HG03432 (cell line): Measurements from ENCODE around the gene CAMK2G.
"Not testable (repeated sequence)": the region's sequence is repeated elsewhere in the genome, so short reads cannot be mapped to it uniquely, and the experiment has no call there.

Experiments used
- ATAC-seq: cut with Tn5 transposase; IDR thresholded peaks from one replicate; pipeline ENCODE4 v1.9.1; 2021; ENCODE audit warnings: mild to moderate bottlenecking, moderate library complexity; ENCODE audit not compliant: unreplicated experiment

CAMK2G gene

DNA sequence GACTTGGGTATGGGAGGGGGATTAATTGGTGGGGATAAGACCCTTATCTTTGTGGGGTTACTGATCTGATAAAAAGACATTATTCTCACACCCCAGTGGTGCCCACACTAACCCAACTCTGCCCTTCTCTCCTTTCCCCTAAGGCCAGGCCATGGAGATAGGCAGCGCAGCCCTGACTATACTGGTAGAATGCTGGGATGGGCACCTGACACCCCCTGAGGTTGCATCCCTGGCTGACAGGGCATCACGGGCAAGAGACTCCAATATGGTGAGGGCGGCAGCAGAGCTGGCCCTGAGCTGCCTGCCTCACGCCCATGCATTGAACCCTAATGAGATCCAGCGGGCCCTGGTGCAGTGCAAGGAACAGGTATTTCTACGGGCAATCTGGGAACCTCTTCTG is 76.3 kb downstream of the CAMK2G start:
- no peak for ATAC-seq

DNA sequence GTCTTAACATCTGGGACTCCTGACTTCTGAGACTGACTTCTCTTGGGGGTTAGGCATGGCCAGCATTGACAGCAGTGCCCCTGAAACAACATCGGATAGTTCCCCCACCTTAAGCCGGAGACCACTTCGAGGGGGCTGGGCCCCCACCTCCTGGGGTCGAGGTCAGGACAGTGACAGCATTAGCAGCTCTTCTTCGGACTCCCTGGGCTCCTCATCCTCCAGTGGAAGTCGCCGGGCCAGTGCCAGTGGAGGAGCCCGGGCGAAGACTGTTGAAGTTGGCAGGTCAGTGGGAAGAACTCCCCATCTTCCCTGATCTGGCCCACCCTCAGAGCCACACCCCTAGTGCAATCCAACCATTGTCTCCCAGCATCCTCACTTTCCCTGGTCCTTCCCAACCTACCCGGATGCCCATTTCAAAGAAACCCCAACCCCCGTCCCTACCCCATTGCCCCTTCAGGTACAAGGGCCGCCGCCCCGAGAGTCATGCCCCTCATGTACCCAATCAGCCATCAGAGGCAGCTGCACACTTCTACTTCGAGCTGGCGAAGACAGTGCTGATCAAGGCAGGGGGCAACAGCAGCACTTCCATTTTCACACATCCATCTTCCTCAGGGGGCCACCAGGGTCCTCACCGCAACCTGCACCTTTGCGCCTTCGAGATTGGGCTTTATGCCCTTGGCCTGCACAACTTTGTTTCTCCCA is 76.9 kb downstream of the CAMK2G start:
- no peak for ATAC-seq

DNA sequence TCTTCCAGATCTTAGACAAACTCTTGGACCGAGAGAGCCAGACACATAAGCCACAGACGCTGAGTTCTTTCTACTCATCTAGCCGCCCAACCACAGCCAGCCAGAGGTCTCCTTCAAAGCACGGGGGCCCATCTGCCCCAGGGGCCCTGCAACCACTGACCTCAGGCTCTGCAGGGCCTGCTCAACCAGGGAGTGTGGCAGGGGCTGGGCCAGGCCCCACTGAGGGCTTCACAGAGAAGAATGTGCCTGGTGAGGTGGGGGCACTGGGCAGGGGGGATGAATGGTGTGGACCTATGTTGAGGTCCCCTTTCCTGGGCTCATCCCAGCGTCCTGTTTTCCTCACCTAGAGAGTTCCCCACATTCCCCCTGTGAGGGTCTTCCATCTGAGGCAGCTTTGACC is 77.6 kb downstream of the CAMK2G start:
- ATAC-seq = no peak

DNA sequence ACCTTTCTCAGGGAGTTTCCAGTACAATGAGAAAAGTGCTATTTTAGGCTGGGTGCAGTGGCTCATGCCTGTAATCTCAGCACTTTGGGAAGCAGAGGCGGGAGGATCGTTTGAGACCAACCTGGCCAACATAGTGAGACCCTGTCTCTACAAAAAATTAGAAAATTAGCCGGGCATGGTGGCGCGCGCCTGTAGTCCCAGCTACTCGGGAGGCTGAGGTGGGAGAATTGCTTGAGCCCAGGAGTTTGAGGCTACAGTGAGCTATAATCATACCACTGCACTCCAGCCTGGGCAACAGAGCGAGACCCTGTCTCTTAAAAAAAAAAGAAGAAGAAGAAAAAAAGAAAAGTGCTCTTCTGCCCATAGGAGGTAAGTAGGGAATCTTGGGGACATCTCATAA is 78.3 kb downstream of the CAMK2G start:
- not testable (repeated sequence) for ATAC-seq

DNA sequence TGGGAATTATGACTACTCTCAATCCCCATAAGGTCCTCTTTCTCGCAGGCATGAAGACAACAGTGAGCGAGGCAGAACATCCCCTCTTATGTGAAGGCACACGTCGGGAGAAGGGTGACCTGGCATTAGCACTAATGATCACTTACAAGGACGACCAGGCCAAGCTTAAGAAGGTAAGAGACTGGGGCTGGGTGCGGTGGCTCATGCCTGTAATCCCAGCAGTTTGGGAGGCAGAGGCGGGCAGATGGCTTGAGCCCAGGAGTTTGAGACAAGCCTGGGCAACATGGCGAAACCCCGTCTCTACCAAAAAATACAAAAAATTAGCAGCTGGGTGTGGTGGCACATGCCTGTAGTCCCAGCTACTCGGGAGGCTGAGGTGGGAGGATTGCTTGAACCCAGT is 78.9 kb downstream of the CAMK2G start:
- not testable (repeated sequence) for ATAC-seq

DNA sequence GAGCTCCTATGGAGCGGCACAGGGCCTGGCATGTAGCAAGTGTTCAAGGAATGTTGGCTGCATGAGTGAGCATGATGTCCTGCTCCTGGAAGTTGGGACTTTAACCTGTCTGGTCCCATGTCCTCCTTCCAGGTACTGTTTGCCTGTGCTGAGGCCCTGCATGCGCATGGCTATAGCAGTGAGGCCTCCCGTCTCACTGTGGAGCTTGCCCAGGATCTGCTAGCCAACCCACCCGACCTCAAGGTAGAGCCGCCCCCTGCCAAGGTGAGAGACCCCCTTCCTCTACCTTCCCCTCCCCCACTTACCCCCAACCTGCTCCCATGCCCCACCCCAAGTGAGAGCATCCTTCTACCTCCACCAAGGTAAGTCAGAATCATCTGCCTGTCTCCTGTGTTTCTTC is 80.9 kb downstream of the CAMK2G start:
- ATAC-seq = no peak

DNA sequence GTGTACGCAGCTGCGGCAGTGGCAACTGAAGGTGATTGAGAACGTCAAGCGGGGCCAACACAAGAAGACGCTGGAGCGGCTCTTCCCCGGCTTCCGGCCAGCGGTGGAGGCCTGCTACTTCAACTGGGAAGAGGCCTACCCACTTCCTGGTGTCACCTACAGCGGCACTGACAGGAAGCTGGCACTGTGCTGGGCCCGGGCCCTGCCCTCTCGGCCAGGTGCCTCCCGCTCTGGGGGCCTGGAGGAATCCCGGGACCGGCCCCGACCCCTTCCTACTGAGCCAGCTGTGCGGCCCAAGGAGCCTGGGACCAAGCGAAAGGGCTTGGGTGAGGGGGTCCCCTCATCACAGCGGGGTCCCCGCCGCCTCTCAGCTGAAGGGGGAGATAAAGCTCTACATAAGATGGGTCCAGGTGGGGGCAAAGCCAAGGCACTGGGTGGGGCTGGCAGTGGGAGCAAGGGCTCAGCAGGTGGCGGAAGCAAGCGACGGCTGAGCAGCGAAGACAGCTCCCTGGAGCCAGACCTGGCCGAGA is 82.4 kb downstream of the CAMK2G start:
- ATAC-seq = no peak

DNA sequence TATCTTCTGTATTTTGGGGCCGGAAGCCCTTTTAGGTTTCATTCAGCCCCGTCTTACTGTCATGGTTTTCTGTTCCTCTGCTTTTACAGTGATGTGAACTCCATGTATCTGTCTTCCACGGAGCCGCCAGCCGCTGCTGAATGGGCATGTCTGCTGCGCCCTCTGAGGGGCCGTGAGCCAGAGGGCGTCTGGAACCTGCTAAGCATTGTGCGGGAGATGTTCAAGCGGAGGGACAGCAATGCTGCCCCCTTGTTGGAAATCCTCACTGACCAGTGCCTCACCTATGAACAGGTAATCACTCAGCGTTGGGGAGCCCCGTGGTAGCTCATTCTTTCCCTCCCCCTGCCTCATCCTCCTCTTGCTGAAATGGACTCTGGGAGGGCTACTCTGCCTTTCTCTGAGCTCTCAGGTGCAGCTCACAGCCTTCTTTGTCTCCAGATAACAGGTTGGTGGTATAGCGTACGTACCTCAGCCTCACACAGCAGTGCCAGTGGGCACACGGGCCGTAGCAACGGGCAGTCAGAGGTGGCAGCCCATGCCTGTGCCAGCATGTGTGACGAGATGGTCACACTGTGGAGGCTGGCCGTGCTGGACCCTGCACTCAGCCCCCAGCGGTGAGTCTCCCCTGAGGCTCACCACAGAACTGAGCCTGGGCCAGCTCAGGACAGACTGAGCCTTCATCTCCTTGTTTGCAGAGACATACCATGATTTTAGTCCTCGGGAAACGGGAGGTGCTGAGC is 83.3 kb downstream of the CAMK2G start:
- ATAC-seq = no peak

DNA sequence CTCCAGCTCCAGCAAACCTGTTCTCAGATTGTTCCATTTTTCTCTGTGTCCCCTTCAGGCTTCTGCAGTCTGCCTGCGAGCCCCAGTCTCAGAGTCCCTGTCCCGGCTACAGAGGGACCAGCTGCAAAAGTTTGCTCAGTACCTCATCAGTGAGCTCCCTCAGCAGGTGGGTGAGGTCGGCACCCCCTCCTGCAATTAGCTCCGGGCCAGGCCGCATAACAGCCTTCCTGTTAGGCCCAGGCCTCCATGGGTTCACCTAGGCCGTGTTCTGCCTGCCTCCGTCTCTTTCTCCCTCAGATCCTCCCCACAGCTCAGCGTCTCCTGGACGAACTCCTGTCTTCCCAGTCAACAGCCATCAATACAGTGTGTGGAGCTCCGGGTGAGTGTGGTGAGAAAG is 84.7 kb downstream of the CAMK2G start:
- no peak for ATAC-seq

DNA sequence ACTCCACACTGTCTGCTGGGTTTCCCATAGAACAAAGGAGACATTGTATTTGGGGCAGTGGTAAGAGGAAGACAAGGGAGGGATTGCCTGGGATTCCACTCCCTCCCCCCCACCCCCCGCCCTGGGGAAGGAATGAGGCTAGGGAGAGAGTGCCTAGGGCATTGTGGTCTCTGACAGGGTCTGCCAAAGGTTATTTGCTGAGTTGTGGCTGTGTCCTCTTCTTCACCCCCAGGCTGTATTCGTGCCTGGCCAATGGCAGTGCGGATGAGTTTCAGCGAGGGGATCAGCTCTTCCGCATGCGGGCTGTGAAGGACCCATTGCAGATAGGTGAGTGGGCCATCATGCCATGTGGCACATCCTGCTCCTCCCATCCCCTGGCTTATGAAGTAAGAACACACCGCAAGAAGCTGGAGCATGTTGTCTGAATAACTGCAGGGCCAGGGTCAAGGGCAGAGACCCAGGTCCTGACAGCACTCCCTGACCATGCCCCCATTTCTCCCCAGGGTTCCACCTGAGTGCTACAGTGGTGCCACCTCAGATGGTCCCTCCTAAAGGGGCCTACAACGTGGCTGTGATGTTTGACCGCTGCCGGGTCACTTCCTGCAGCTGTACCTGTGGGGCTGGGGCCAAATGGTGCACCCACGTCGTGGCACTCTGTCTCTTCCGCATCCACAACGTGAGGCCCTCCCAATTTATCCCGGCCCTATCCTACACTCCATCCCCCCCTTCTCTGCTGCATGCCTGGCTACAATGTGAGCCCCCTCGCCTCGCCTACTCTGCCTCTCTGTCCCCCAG is 85.3 kb downstream of the CAMK2G start:
- no peak for ATAC-seq

DNA sequence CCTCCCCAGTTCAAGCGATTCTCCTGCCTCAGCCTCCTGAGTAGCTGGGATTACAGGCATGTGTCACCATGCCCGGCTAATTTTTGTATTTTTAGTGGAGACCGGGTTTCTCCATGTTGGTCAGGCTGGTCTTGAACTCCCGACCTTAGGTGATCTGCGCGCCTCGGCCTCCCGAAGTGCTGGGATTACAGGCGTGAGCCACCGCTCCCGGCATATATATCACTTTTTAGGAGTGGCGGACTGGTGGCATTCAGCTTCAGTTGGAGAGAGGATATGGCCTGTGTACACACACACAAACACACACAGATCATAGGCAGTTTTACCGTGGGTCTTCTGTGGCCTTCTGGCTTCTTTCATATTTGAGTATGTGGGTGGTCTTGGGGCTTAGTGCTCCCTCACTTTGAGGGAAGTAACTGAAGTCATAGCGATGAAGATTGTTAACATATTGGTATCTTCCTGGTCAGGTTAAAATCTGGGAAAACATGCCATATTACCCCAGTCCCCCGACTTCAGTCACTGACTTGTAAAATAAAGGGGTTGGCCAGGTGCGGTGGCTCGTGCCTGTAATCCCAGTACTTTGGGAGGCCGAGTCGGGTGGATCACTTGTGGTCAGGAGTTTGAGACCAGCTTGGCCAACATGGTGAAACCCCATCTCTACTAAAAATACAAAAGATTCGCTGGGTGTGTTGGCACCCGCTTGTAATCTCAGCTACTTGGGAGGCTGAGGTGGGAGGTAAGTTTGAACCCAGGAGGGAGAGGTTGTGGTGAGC is 87.1 kb downstream of the CAMK2G start:
- not testable (repeated sequence) for ATAC-seq

DNA sequence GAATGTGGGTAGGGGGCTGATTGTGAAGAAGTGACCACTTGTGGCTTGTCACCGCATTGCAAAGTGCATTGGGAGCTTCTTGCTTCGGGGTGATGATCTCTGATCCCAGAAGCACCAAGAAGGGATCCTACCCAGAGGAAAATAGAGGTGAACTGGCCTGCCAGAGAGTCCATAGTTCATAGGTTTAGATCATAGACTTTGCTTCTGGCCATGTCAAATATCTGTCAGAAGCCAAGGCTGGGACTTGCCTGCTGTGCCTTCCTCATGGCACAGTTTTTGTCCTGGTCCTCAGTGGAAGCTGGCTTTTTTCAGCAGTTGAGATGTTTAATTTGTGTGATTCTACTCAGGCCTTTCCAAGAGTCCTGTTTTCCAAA is 87.9 kb downstream of the CAMK2G start:
- no peak for ATAC-seq

DNA sequence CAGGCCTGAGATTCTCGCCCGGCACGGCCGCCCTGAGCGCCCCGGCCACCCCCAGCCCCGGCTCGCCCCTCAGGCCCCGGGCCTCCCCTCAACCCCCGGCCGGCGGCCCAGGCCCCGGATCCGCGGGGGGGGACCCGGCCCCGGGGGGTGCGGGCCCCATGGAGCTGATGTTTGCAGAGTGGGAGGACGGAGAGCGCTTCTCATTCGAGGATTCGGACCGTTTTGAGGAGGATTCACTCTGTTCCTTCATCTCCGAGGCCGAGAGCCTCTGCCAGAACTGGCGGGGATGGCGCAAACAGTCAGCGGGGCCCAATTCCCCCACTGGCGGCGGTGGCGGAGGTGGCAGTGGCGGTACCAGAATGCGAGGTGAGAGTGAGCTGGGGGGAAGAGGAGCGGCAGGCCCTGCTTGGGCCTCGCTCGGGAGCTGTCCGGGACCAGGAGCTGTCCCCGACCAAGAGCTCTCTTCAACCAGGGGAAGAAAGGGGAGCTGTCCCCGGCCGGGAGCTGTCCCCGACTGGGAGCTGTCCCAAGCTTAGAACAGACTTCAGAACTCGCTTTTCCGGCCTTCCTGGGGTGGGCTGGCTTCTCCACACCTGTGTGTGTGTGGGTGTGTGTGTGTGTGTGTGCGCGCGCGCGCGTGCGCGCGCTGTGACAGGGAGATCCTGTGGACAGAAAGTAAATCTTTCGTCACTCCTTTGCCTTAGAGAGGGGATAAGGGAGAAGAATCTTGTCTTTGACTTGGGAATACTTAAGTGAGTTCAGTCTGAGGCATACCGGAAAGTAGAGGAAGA is 88.4 kb downstream of the CAMK2G start:
- peak; percentile 32 for ATAC-seq

DNA sequence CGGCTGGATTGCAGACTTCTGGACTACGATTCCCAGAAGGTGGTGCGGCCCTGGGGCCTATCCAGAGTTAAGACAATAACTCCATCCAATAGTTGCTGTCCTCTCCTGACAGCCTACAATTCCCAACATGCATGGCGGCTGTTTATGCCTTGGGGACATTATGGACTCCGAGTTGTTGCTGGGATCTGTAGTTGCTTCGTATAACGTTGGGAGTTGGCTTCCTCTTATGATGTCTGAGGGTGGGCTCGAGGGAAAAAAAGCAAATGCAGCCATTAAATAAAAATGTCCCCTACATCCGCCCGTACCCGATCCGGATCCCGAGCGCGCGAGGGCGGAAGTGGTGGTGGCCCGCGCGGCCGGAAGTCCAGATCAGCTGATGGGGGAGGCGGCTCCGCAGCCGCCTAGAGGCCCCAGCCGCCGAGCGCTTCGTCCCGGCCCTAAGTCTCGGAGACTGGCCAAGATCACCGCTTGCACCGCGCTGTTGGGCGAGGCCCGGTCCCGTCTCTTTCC is 89.1 kb downstream of the CAMK2G start, which contains the start of gene ZSWIM8:
Gene ZSWIM8 (plus strand): TSS at position 396 of the 510 bp plus-strand sequence. CDS start 273 bp downstream, outside the sequence.
- peak; percentile 74 for ATAC-seq

DNA sequence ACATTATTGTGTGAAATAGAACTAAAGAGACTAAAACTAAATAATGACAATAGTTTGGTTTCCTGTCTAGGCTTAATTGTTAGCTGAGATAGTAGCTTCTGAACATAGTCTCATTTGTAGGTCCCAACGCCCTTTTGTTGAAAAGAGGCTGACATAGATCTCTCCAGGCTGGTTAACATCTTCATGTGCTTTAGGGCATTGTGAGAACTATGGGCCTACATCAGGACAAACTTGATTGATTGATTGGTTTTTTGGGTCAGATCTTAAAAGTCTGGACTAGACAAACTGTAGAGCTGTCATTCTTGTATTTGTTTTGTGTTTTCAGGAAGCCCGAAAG is 91.6 kb downstream of the CAMK2G start:
- no peak for ATAC-seq

DNA sequence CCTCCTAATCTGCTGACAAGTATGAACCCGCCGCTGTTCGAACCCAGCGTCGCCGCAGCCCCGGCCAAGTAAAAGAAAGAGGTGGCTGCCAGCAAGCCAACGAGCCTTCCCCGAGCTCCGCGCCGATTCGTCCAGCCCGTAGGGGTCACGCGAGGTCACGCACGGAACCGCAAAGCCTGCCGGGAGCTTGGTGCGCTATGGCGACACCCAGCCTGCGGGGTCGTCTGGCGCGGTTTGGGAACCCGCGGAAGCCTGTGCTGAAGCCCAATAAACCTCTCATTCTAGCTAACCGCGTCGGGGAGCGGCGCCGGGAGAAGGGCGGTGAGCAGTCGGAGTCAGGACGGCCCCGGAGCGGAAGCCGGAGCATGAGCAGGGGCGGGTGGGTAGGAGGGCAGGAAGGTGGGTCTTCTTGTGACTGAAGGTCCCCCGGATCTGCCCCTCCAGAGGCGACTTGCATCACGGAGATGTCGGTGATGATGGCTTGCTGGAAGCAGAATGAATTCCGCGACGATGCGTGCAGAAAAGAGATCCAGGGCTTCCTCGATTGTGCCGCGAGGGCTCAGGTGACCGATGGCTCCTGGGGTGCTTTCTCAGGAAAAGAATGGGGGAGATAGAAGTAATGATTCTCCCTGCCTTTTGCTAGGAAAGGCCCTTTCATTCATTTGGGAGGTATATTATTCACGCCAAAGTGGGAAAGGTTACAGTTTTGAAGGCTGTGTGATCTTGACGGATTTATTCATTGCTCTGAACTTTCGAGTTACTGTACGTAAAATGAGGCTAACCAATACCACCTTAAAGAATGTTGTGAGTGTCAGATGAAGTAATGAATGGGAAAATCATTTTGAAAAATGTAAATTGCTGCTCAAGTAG is 92.2 kb downstream of the CAMK2G start, which contains the start of gene CHCHD1:
Gene CHCHD1 (plus strand): TSS at position 170 of the 870 bp plus-strand sequence. CDS start 28 bp downstream, at position 198.
- ATAC-seq = peak; percentile 68

DNA sequence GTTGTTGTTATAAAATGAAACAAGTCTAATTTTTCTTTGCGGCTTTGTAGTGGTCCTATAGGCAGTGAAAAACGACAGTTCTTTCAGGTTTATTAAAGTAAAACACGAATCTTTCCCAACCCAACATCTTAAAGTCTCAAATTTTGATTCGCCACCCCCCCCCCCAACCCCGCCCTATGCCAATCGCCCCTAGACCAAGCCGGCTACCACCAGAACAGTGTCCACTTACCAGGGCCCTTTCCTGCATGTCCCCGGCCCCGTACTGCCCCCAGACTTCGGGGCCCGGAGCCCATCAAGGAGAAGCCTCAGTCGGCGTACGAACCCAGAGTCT is 92.8 kb downstream of the CAMK2G start:
- ATAC-seq = no peak

DNA sequence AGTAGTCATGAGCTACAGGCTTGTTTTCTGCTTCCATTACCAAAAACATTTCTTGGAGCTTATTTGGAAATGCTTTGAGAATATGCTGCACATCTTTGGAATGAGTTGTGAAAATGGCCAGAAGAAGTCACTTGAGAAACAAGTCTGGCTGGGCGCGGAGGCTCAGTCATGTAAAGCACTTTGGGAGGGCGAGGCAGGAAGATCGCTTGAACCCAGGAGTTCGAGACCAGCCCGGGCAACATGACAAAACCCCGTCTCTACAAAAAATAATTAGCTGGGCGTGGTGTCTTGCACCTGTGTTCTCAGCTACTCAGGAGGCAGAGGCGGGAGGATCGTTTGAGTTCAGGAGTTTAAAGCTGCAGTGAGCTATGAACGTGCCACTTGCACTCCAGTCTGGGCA is 93.4 kb downstream of the CAMK2G start:
- ATAC-seq = no peak

DNA sequence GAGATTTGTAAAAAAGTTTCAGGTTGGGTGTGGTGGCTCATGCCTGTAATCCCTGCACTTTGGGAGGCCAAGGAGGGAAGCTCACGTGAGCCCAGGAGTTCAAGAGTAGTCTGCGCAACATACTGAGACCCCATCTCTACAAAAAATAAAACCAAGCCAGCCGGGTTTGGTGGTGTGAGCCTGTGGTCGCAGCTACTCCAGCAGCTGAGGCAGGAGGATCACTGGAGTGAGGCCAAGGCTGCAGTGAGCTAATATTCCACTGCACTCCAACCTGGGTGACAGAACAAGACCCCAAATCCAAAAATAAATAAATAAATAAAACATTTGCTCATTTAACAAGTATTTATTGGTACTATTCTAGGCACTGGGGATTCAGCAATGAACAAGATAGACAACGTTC is 94.1 kb downstream of the CAMK2G start:
- ATAC-seq = no peak
